ENCODE results near the gene SRGN. TPM values are rescaled to one million over a fixed set of nuclear protein-coding genes. Genes with fewer than 3 reads are reported as not detected.
A peak's percentile ranks its signal among the peaks of the same experiment; 100 is the strongest.

Gene SRGN
- total and polyA plus RNA-seq, 10 of the 15 experiments (the other 5 are each of a cell fraction or from before 2014, with no cell fraction given) = 382 to 2,414 (median 885) TPM

DNA sequence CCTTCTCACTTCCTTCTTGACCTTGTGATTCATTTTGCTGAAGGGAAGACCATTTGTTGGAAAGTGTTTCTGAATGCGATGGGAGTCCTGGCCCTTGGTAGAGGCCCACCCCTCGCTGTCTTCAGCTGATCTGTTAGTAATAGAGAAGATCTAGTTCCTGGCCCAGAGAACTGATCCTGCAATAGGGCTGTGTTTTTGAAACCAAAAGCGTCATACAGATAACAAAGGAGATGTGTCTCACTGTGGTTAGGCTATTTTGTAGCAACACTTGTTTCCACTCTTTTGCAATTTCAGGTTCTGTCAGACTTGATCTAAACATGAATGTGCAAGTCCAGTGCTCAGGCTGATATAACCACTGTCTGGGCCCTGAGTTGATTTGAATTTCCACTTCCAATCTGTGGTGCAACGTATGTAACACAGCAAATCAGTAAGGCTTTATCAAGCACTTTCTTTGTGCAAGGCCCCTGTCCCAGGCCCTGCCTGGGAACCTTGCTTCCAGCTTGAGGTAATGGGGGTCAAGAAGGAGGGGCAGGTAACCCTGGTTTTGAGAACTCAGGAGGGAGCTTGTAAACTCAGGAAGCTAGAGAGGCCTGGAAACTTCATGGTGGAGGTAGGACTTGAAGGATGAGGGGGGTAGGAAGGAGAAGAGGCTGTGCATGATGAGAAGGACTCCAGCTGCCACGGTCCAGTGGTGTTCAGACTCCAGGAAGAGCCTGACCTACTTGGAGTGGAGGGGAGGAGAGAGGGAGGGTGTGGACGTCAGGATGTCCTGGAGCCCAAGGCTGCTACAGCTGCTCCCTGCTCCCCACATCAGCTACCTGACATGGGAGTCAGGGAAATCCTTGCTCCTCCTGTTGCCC, 42.2 kb upstream of the SRGN start (continued):
- TF ChIP-seq NFYB (IDR thresholded peaks at IDR 0.05; ENCODE audit: insufficient read depth, low read depth, low read length) (no peak), RCOR1 (conservative IDR thresholded peaks at IDR 0.05; ENCODE audit: low read depth, low read length) (no peak; the same call in 1 of the 2 replicates), HCFC1 (IDR thresholded peaks at IDR 0.05; ENCODE audit: low read length) (no peak), ATF7 (IDR thresholded peaks at IDR 0.05; ENCODE audit: low read depth) (peak; percentile 89), SIX5 (IDR thresholded peaks at IDR 0.05; ENCODE audit: low read depth, low read length, severe bottlenecking) (no peak), ETV6 (conservative IDR thresholded peaks at IDR 0.05 in 1 of 2, IDR thresholded peaks at IDR 0.05 in 1 of 2; ENCODE audit: borderline replicate concordance in 1 of 2, low read depth in 1 of 2) (peak in 1 of 2 experiments; percentile 54; a peak in 2 of 4 replicates), SMAD5 (IDR thresholded peaks at IDR 0.05; ENCODE audit: low read depth) (no peak), ZNF217 (IDR thresholded peaks at IDR 0.05) (no peak; the same call in 1 of the 2 replicates), POLR2AphosphoS5 (IDR thresholded peaks at IDR 0.05; ENCODE audit: low read length) (peak; percentile 70; the same call in 1 of the 2 replicates), RELA (IDR thresholded peaks at IDR 0.05; ENCODE audit: borderline replicate concordance, partially characterized antibody) (no peak), TARDBP (IDR thresholded peaks at IDR 0.05; ENCODE audit: borderline replicate concordance) (no peak), NFXL1 (IDR thresholded peaks at IDR 0.05; ENCODE audit: borderline replicate concordance) (no peak), EZH2 (IDR thresholded peaks at IDR 0.05; ENCODE audit: borderline replicate concordance, control insufficient read depth, low read depth, low read length) (no peak), BHLHE40 (IDR thresholded peaks at IDR 0.05; ENCODE audit: borderline replicate concordance in 1 of 2, low read depth in 2 of 2, low read length in 1 of 2) (peak in 1 of 2 experiments; percentile 58; a peak in 2 of 4 replicates), RAD51 (IDR thresholded peaks at IDR 0.05) (no peak), LARP7 (IDR thresholded peaks at IDR 0.05) (no peak), SRF (IDR thresholded peaks at IDR 0.05; ENCODE audit: low read depth in 2 of 2, low read length in 2 of 2) (no peak), IKZF1 (conservative IDR thresholded peaks at IDR 0.05) (peak; percentile 70)
- TF ChIP-seq, protein P1, sequence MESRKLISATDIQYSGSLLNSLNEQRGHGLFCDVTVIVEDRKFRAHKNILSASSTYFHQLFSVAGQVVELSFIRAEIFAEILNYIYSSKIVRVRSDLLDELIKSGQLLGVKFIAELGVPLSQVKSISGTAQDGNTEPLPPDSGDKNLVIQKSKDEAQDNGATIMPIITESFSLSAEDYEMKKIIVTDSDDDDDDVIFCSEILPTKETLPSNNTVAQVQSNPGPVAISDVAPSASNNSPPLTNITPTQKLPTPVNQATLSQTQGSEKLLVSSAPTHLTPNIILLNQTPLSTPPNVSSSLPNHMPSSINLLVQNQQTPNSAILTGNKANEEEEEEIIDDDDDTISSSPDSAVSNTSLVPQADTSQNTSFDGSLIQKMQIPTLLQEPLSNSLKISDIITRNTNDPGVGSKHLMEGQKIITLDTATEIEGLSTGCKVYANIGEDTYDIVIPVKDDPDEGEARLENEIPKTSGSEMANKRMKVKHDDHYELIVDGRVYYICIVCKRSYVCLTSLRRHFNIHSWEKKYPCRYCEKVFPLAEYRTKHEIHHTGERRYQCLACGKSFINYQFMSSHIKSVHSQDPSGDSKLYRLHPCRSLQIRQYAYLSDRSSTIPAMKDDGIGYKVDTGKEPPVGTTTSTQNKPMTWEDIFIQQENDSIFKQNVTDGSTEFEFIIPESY (IDR thresholded peaks at IDR 0.05) = no peak
- TF ChIP-seq, protein P2, sequence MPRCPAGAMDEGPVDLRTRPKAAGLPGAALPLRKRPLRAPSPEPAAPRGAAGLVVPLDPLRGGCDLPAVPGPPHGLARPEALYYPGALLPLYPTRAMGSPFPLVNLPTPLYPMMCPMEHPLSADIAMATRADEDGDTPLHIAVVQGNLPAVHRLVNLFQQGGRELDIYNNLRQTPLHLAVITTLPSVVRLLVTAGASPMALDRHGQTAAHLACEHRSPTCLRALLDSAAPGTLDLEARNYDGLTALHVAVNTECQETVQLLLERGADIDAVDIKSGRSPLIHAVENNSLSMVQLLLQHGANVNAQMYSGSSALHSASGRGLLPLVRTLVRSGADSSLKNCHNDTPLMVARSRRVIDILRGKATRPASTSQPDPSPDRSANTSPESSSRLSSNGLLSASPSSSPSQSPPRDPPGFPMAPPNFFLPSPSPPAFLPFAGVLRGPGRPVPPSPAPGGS (IDR thresholded peaks at IDR 0.05; ENCODE audit: borderline replicate concordance, insufficient read depth, low read depth, low read length, poor library complexity, severe bottlenecking) = no peak
- TF ChIP-seq, protein P3, sequence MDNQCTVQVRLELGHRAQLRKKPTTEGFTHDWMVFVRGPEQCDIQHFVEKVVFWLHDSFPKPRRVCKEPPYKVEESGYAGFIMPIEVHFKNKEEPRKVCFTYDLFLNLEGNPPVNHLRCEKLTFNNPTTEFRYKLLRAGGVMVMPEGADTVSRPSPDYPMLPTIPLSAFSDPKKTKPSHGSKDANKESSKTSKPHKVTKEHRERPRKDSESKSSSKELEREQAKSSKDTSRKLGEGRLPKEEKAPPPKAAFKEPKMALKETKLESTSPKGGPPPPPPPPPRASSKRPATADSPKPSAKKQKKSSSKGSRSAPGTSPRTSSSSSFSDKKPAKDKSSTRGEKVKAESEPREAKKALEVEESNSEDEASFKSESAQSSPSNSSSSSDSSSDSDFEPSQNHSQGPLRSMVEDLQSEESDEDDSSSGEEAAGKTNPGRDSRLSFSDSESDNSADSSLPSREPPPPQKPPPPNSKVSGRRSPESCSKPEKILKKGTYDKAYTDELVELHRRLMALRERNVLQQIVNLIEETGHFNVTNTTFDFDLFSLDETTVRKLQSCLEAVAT (IDR thresholded peaks at IDR 0.05) = peak; percentile 79; the same call in 1 of the 2 replicates
- TF ChIP-seq, protein P4, sequence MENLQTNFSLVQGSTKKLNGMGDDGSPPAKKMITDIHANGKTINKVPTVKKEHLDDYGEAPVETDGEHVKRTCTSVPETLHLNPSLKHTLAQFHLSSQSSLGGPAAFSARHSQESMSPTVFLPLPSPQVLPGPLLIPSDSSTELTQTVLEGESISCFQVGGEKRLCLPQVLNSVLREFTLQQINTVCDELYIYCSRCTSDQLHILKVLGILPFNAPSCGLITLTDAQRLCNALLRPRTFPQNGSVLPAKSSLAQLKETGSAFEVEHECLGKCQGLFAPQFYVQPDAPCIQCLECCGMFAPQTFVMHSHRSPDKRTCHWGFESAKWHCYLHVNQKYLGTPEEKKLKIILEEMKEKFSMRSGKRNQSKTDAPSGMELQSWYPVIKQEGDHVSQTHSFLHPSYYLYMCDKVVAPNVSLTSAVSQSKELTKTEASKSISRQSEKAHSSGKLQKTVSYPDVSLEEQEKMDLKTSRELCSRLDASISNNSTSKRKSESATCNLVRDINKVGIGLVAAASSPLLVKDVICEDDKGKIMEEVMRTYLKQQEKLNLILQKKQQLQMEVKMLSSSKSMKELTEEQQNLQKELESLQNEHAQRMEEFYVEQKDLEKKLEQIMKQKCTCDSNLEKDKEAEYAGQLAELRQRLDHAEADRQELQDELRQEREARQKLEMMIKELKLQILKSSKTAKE (IDR thresholded peaks at IDR 0.05; ENCODE audit: low read depth, poor library complexity, severe bottlenecking) = peak; percentile 95

Data from GM12878 (cell line).